Panc1 (cell line): ENCODE data around the gene TBC1D16. TPM values are rescaled to one million over a fixed set of nuclear protein-coding genes. Genes with fewer than 3 reads are reported as not detected.

Source experiments
- ATAC-seq: fragments of 200-7000 bp; cut with Tn5 transposase; 2 replicates; pipeline ENCODE4 v1.9.1; 2020; ENCODE audit warnings: mild to moderate bottlenecking, moderate library complexity
- BruUV-seq: library from RNA; stranded (reverse); fragments of 400-500 nt; replicated peaks from 2 replicates; lab custom pipeline; 2021; lab: Mats Ljungman, UMichigan
- CTCF ChIA-PET: fragments of 300-600 bp; sonication (Branson Sonifier 250); formaldehyde crosslinking; loops from one replicate; lab custom pipeline; 2022; ENCODE audit warnings: antibody characterized with exemption; lab: Charles Lee
- POLR2A ChIA-PET: fragments of 300-600 bp; sonication (Branson Sonifier 250); formaldehyde crosslinking; loops from one replicate; lab custom pipeline; 2022; ENCODE audit warnings: antibody characterized with exemption; lab: Charles Lee
- DNase-seq: peaks from one replicate; pipeline ENCODE4 v3.0.0-alpha.2; 2010; ENCODE audit warnings: low read depth, low spot score
- H3K27ac ChIP-seq: 2 replicates; pipeline ENCODE4 v1.5.1; 2011; ENCODE audit warnings: mild to moderate bottlenecking, low read length, inconsistent platforms
- H3K27me3 ChIP-seq: fragments of 200-500 bp; sonication (Bioruptor generic); 2 replicates; pipeline ENCODE4 v1.6.0; 2014; ENCODE audit warnings: low read length, inconsistent platforms; ENCODE audit not compliant: control insufficient read depth, insufficient read depth
- H3K36me3 ChIP-seq: fragments of 200-500 bp; sonication (Bioruptor generic); 2 replicates; pipeline ENCODE4 v1.5.1; 2014; ENCODE audit warnings: inconsistent platforms, mild to moderate bottlenecking, low read length, moderate library complexity; ENCODE audit not compliant: control insufficient read depth, insufficient read depth
- H3K4me1 ChIP-seq: 2 replicates; pipeline ENCODE4 v1.5.1; 2011; ENCODE audit warnings: inconsistent platforms, mild to moderate bottlenecking, low read length, moderate library complexity; ENCODE audit not compliant: control insufficient read depth, insufficient read depth
- H3K4me3 ChIP-seq, 2 experiments: 2 replicates each; pipeline ENCODE4 v1.5.1; 2011 to 2012; ENCODE audit warnings: low read depth in 2 of 2, low read length in 2 of 2, mild to moderate bottlenecking in 2 of 2, inconsistent platforms in 1 of 2, moderate library complexity in 1 of 2
- H3K9me3 ChIP-seq: fragments of 200-500 bp; sonication (Bioruptor generic); 2 replicates; pipeline ENCODE4 v1.5.1; 2014; ENCODE audit warnings: low read depth, mild to moderate bottlenecking, inconsistent platforms, low read length, moderate library complexity; ENCODE audit not compliant: control insufficient read depth, insufficient read depth
- POLR2AphosphoS5 ChIP-seq: IDR thresholded peaks from 2 replicates; pipeline ENCODE4 v1.6.1; 2012; ENCODE audit warnings: mild to moderate bottlenecking, low read depth, low read length, moderate library complexity
- SIN3A ChIP-seq: IDR thresholded peaks from 2 replicates; pipeline ENCODE4 v1.6.1; 2012; ENCODE audit warnings: low read depth, mild to moderate bottlenecking, low read length, moderate library complexity, borderline replicate concordance; ENCODE audit not compliant: insufficient read depth
- TCF7L2 ChIP-seq: IDR thresholded peaks from 2 replicates; pipeline ENCODE4 v1.6.1; 2011; ENCODE audit warnings: mild to moderate bottlenecking, low read depth, low read length, inconsistent platforms
- in situ Hi-C: cut with HindIII; loops from 2 replicates; pipeline ENCODE4 v1.10.0; 2016; ENCODE audit warnings: low sequenced_read_pairs, low pct_unique_long_range_greater_than_20kb
- intact Hi-C: fragments of 100-400 bp; cut with micrococcal nuclease; formaldehyde crosslinking; loops from one replicate; pipeline ENCODE4 v1.10.0; 2022; ENCODE audit not compliant: unreplicated experiment
- total RNA-seq: library from RNA; stranded (reverse); gene quantifications from one replicate; pipeline ENCODE4 v1.2.1, GENCODE V29; 2021; ENCODE audit not compliant: unreplicated experiment
- TF ChIP-seq, protein P1 (sequence below), 2 experiments: IDR thresholded peaks; 2 replicates each; pipeline ENCODE4 v1.6.1; 2011 to 2012; ENCODE audit warnings: low read depth in 2 of 2, control low read depth in 1 of 2, low read length in 1 of 2, mild to moderate bottlenecking in 1 of 2, moderate library complexity in 1 of 2; ENCODE audit not compliant: insufficient read depth in 1 of 2
- TF ChIP-seq, protein P2 (sequence below): fragments of 450-650 bp; IDR thresholded peaks from 2 replicates; pipeline ENCODE4 v1.5.1; 2017; ENCODE audit warnings: mild to moderate bottlenecking

The TBC1D16 gene
- total RNA-seq, 1 experiment from 2014 or later = 41.6 TPM

DNA sequence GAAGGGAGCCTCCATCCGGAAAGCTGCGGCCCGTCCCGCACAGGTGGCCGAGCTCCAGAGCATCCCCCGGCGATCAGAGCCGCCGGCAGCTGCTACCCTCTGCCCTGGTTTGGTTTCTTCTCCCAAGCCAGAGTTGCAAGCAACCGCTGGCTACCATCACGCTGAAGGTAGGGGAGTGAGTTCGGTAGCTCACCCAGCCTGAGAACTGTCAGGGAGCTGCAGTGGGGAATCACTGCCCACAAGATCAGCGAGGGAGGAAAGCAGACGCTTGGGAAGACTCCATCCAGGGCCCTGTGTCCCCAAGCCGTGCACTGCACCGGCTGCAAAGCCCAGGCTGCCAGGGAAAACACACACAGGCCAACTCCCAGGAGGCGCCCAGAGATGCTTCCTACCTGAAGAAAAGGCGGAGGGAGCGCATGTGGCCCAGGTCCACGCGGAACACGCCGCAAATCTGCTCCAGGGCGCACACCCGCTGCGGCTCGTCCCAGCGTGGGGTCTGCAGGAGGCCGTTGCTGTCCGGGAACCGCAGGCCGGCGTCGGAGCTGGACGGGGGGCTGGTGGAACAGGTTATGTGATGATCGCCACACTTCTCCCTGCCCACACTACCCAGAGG, 83.3 kb downstream of the TBC1D16 start:
- ChIA-PET CTCF (no interaction called here), POLR2A (no interaction called here)
- no peak overlapping the region for H3K4me3 ChIP-seq
- TF ChIP-seq TCF7L2 = no peak
- TF ChIP-seq, protein P1, sequence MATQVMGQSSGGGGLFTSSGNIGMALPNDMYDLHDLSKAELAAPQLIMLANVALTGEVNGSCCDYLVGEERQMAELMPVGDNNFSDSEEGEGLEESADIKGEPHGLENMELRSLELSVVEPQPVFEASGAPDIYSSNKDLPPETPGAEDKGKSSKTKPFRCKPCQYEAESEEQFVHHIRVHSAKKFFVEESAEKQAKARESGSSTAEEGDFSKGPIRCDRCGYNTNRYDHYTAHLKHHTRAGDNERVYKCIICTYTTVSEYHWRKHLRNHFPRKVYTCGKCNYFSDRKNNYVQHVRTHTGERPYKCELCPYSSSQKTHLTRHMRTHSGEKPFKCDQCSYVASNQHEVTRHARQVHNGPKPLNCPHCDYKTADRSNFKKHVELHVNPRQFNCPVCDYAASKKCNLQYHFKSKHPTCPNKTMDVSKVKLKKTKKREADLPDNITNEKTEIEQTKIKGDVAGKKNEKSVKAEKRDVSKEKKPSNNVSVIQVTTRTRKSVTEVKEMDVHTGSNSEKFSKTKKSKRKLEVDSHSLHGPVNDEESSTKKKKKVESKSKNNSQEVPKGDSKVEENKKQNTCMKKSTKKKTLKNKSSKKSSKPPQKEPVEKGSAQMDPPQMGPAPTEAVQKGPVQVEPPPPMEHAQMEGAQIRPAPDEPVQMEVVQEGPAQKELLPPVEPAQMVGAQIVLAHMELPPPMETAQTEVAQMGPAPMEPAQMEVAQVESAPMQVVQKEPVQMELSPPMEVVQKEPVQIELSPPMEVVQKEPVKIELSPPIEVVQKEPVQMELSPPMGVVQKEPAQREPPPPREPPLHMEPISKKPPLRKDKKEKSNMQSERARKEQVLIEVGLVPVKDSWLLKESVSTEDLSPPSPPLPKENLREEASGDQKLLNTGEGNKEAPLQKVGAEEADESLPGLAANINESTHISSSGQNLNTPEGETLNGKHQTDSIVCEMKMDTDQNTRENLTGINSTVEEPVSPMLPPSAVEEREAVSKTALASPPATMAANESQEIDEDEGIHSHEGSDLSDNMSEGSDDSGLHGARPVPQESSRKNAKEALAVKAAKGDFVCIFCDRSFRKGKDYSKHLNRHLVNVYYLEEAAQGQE (IDR thresholded peaks at IDR 0.05; ENCODE audit: insufficient read depth in 1 of 2, low read depth in 2 of 2, low read length in 1 of 2) = no peak
- TF ChIP-seq POLR2AphosphoS5 = no peak
- TF ChIP-seq SIN3A = no peak
- TF ChIP-seq, protein P2, sequence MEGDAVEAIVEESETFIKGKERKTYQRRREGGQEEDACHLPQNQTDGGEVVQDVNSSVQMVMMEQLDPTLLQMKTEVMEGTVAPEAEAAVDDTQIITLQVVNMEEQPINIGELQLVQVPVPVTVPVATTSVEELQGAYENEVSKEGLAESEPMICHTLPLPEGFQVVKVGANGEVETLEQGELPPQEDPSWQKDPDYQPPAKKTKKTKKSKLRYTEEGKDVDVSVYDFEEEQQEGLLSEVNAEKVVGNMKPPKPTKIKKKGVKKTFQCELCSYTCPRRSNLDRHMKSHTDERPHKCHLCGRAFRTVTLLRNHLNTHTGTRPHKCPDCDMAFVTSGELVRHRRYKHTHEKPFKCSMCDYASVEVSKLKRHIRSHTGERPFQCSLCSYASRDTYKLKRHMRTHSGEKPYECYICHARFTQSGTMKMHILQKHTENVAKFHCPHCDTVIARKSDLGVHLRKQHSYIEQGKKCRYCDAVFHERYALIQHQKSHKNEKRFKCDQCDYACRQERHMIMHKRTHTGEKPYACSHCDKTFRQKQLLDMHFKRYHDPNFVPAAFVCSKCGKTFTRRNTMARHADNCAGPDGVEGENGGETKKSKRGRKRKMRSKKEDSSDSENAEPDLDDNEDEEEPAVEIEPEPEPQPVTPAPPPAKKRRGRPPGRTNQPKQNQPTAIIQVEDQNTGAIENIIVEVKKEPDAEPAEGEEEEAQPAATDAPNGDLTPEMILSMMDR = no peak
- H3K36me3 ChIP-seq = no peaks in the 10 kb centered on the region
- H3K9me3 ChIP-seq = no peaks in the 10 kb centered on the region
- in situ Hi-C loops = no loop called here
- H3K4me1 ChIP-seq = no peaks in the 10 kb centered on the region
- H3K27me3 ChIP-seq = no peaks in the 10 kb centered on the region
- ATAC-seq (no peak), DNase-seq (no peak)
- no peak overlapping the region for H3K27ac ChIP-seq
- no TSS peak for BruUV-seq
- intact Hi-C loops = no loop called here

GRCh38 chr17:79951361-79952264, 84.1 kb downstream of the TBC1D16 start:
- Histone ChIP-seq H3K9me3 (no peaks in the 10 kb centered on the region), H3K4me1 (no peaks in the 10 kb centered on the region), H3K4me3 (no peak overlapping the region), H3K27ac (no peak overlapping the region), H3K27me3 (no peaks in the 10 kb centered on the region), H3K36me3 (no peaks in the 10 kb centered on the region)
- POLR2A ChIA-PET = interaction anchor here (0.7 kb wide), 1 partner anchor 14 kb away, joined by 3 read pairs; no protein-coding TSS in a partner anchor
- in situ Hi-C loops (no loop called here), intact Hi-C loops (no loop called here)
- ATAC-seq (no peak), DNase-seq (no peak)
- CTCF ChIA-PET = no interaction called here
- BruUV-seq = no TSS peak
- TF ChIP-seq, protein P1 (IDR thresholded peaks at IDR 0.05; ENCODE audit: insufficient read depth in 1 of 2, low read depth in 2 of 2, low read length in 1 of 2) = no peak
- no peak for TF ChIP-seq POLR2AphosphoS5
- no peak for TF ChIP-seq SIN3A
- TF ChIP-seq, protein P2 = no peak
